GM12878 (cell line): Measurements from ENCODE around the gene THADA. TPM values are rescaled to one million over a fixed set of nuclear protein-coding genes. Genes with fewer than 3 reads are reported as not detected.

Experiments
- ATAC-seq: fragments of 200-7000 bp; cut with Tn5 transposase; 3 replicates; pipeline ENCODE4 v1.9.1; 2020; ENCODE audit warnings: mild to moderate bottlenecking, moderate library complexity
- BruUV-seq: library from RNA; stranded (reverse); fragments of 400-500 nt; replicated peaks from 2 replicates; lab custom pipeline; 2021; lab: Mats Ljungman, UMichigan
- CTCF ChIA-PET: fragments of 300-600 bp; sonication (Branson Sonifier 250); formaldehyde crosslinking; extraction: SDS; loops from one replicate; lab custom pipeline; 2021; ENCODE audit warnings: inconsistent platforms; lab: Yijun Ruan, JAX
- POLR2A ChIA-PET: fragments of 350-600 bp; formaldehyde crosslinking; extraction: SDS; loops from one replicate; lab custom pipeline; 2021; ENCODE audit warnings: inconsistent platforms; lab: Charles Lee
- RAD21 ChIA-PET: fragments of 300-600 bp; sonication (Branson Sonifier 250); formaldehyde crosslinking; loops from one replicate; lab custom pipeline; 2023; ENCODE audit warnings: antibody characterized with exemption; ENCODE audit not compliant: unreplicated experiment; lab: Charles Lee
- SMC1A ChIA-PET: fragments of 300-600 bp; sonication (Branson Sonifier 250); formaldehyde crosslinking; loops from one replicate; lab custom pipeline; 2023; ENCODE audit not compliant: unreplicated experiment, uncharacterized antibody; lab: Charles Lee
- DNase-seq: peaks from one replicate; pipeline ENCODE4 v3.0.0-alpha.2; 2011; ENCODE audit warnings: low read depth, low spot score
- FAIRE-seq: peaks from 3 replicates; lab custom pipeline; 2011; peaks lifted over from hg19 to GRCh38; lab: Jason Lieb, UNC
- H2AFZ ChIP-seq: 2 replicates; pipeline ENCODE4 v1.6.0; 2011; ENCODE audit warnings: low read depth, low read length, control low read depth; ENCODE audit not compliant: control insufficient read depth
- H3K27ac ChIP-seq: 2 replicates; pipeline ENCODE4 v1.5.1; 2011; ENCODE audit warnings: control low read depth; ENCODE audit not compliant: control insufficient read depth, insufficient read depth
- H3K27me3 ChIP-seq, 2 experiments: replicated peaks in 1 of 2; 2 replicates each; pipeline versions ENCODE4 v1.6.0 to v1.6.1; 2011; ENCODE audit warnings: low read length in 1 of 2; ENCODE audit not compliant: control insufficient read depth in 2 of 2, insufficient read depth in 2 of 2
- H3K36me3 ChIP-seq, 2 experiments: 2 replicates each; pipeline ENCODE4 v1.5.1; 2011; ENCODE audit warnings: low read length in 1 of 2; ENCODE audit not compliant: control insufficient read depth in 2 of 2, insufficient read depth in 2 of 2
- H3K4me1 ChIP-seq: 2 replicates; pipeline ENCODE4 v1.6.1; 2011; ENCODE audit warnings: mild to moderate bottlenecking, low read length, moderate library complexity, mixed read lengths; ENCODE audit not compliant: control insufficient read depth, insufficient read depth
- H3K4me2 ChIP-seq: 2 replicates; pipeline ENCODE4 v1.6.0; 2011; ENCODE audit warnings: control low read depth; ENCODE audit not compliant: control insufficient read depth, insufficient read depth
- H3K4me3 ChIP-seq: fragments of 200-600 bp; sonication (generic); 2 replicates; pipeline ENCODE4 v1.5.1; 2016
- H3K79me2 ChIP-seq: 2 replicates; pipeline ENCODE4 v1.6.0; 2011; ENCODE audit warnings: low read length; ENCODE audit not compliant: control insufficient read depth, insufficient read depth
- H3K9ac ChIP-seq: 2 replicates; pipeline ENCODE4 v1.8.0; 2011; ENCODE audit warnings: low read length, control low read depth, mixed read lengths; ENCODE audit not compliant: control insufficient read depth, insufficient read depth
- H3K9me3 ChIP-seq: replicated peaks from 3 replicates; pipeline ENCODE4 v1.5.1; 2011; ENCODE audit warnings: mild to moderate bottlenecking, low read length; ENCODE audit not compliant: control insufficient read depth, insufficient read depth
- H4K20me1 ChIP-seq: 2 replicates; pipeline ENCODE4 v1.6.0; 2011; ENCODE audit not compliant: control insufficient read depth, insufficient read depth
- BHLHE40 ChIP-seq, 2 experiments: fragments of 450-650 bp in 1 of 2; IDR thresholded peaks; 2 replicates each; pipeline ENCODE4 v1.6.1; 2011 to 2017; ENCODE audit warnings: low read depth in 2 of 2, borderline replicate concordance in 1 of 2, improper control_type of control experiment in 1 of 2, low read length in 1 of 2, mild to moderate bottlenecking in 1 of 2
- CBX3 ChIP-seq: fragments of 200-600 bp; sonication (generic); IDR thresholded peaks from 2 replicates; pipeline ENCODE4 v1.6.1; 2016; ENCODE audit warnings: low read depth, borderline replicate concordance
- E2F4 ChIP-seq: IDR thresholded peaks from 2 replicates; pipeline ENCODE4 v1.6.1; 2012; ENCODE audit warnings: low read depth, low read length, improper control_type of control experiment
- FOXK2 ChIP-seq: fragments of 450-650 bp; IDR thresholded peaks from 2 replicates; pipeline ENCODE4 v1.6.1; 2017; ENCODE audit warnings: mild to moderate bottlenecking, moderate library complexity
- JUNB ChIP-seq: IDR thresholded peaks from 2 replicates; pipeline ENCODE4 v1.6.1; 2016; ENCODE audit warnings: antibody characterized with exemption, mild to moderate bottlenecking
- KLF5 ChIP-seq: fragments of 450-650 bp; IDR thresholded peaks from 2 replicates; pipeline ENCODE4 v1.6.1; 2014; ENCODE audit warnings: mild to moderate bottlenecking; ENCODE audit not compliant: partially characterized antibody
- RAD51 ChIP-seq: fragments of 450-650 bp; IDR thresholded peaks from 2 replicates; pipeline ENCODE4 v1.6.1; 2016; ENCODE audit warnings: moderate library complexity, mild to moderate bottlenecking, inconsistent platforms
- REST ChIP-seq: IDR thresholded peaks from 2 replicates; pipeline ENCODE4 v1.6.1; 2012; ENCODE audit warnings: mild to moderate bottlenecking, low read depth, low read length
- RFX5 ChIP-seq: IDR thresholded peaks from 2 replicates; pipeline ENCODE4 v1.6.1; 2011; ENCODE audit warnings: low read depth, low read length, improper control_type of control experiment
- SUPT20H ChIP-seq: IDR thresholded peaks from 2 replicates; pipeline ENCODE4 v1.6.1; 2011; ENCODE audit warnings: low read depth, mild to moderate bottlenecking, low read length, moderate library complexity, borderline replicate concordance; ENCODE audit not compliant: control insufficient read depth
- TAF1 ChIP-seq: IDR thresholded peaks from 2 replicates; pipeline ENCODE4 v1.6.1; 2011; ENCODE audit warnings: mild to moderate bottlenecking, low read depth, low read length, borderline replicate concordance
- WGBS: methylation state at CpG from one replicate; pipeline ENCODE4 v1.1.6; 2016; ENCODE audit warnings: low lambda C conversion rate; ENCODE audit not compliant: insufficient replicate concordance, insufficient coverage; ENCODE audit errors: missing lambda C conversion rate; 5-methylcytosine and 5-hydroxymethylcytosine counted together
- in situ Hi-C: fragments of 300-500 bp; cut with MboI; formaldehyde crosslinking; loops from 9 replicates; pipeline ENCODE4 v1.14.3; 2018; ENCODE audit warnings: mixed read lengths
- intact Hi-C: fragments of 100-400 bp; cut with micrococcal nuclease; formaldehyde crosslinking; loops from one replicate; pipeline ENCODE4 v1.14.2; 2022; ENCODE audit not compliant: unreplicated experiment
- polyA plus RNA-seq, 11 experiments: library from polyadenylated mRNA; depleted of rRNA in 4 of 11; unstranded in 6 of 11; stranded (reverse) in 5 of 11; fragments of >200 nt; fragmentation: Nextera tagmentation in 4 of 11; fragmentation: Illumina TruSeq in 1 of 11; extraction: Ambion mirVana in 4 of 11; extraction: Trizol in 1 of 11; gene quantifications; 1 replicate in 1 of 11; 2 replicates in 10 of 11; pipeline versions ENCODE4 v1.2.1 to v1.2.3, GENCODE V29; 2011 to 2016; ENCODE audit warnings: inconsistent platforms in 2 of 11, missing spikeins in 2 of 11, low read depth in 1 of 11
- total RNA-seq, 4 experiments: library from RNA; depleted of rRNA in 3 of 4; stranded (reverse); fragments of >200 nt in 3 of 4; fragmentation: Illumina TruSeq in 1 of 4; extraction: Trizol in 1 of 4; gene quantifications; 2 replicates each; pipeline versions ENCODE4 v1.2.1 to v1.2.3, GENCODE V29; 2013 to 2021

THADA gene
- total and polyA plus RNA-seq, 10 of the 15 experiments (the other 5 are each of a cell fraction or from before 2014, with no cell fraction given) = 14.6 to 33.2 (median 23.2) TPM

- Histone ChIP-seq H3K36me3 (peaks cover 0 to 9% of the 10 kb centered on the region in 2 experiments; a peak in 2 of 4 replicates), H3K4me2 (no peak overlapping the region), H3K27ac (no peak overlapping the region; the same call in 1 of the 2 replicates), H3K27me3 (no peaks in the 10 kb centered on the region), H3K4me3 (no peak overlapping the region), H3K79me2 (no peaks in the 10 kb centered on the region), H4K20me1 (no peaks in the 10 kb centered on the region), H3K9ac (no peak overlapping the region), H3K9me3 (no peaks in the 10 kb centered on the region), H3K4me1 (peaks cover 11% of the 10 kb centered on the region), H2AFZ (no peak overlapping the region)
- 79% methylated on average over 3 of the region's 3 CpGs for WGBS
- TF ChIP-seq CBX3 (no peak), RFX5 (no peak), SUPT20H (no peak), KLF5 (no peak), BHLHE40 (IDR thresholded peaks at IDR 0.05; ENCODE audit: borderline replicate concordance in 1 of 2, low read depth in 2 of 2, low read length in 1 of 2) (no peak), JUNB (no peak), TAF1 (no peak), REST (no peak), E2F4 (no peak), RAD51 (no peak), FOXK2 (no peak)
- no peak for FAIRE-seq
- ChIA-PET POLR2A (interaction anchor here (0.5 kb wide), 1 partner anchor 718 kb away, joined by 5 read pairs; no protein-coding TSS in a partner anchor), CTCF (interaction anchor here (1.8 kb wide), 1 partner anchor 29 kb away, joined by 8 read pairs; no protein-coding TSS in a partner anchor), RAD21 (no interaction called here), SMC1A (interaction anchor here (1.0 kb wide), 1 partner anchor 12 kb away, joined by 3 read pairs; no protein-coding TSS in a partner anchor)
- no TSS peak for BruUV-seq
- no peak for ATAC-seq
- in situ Hi-C loops (no loop called here), intact Hi-C loops (no loop called here)
- DNase-seq = no peak
Measured at GRCh38 chr2:43513796-43514195, 82.0 kb downstream of the THADA start.
